Liver (tissue), 9 donors: ENCODE data around the gene DCAF15. TPM values are rescaled to one million over a fixed set of nuclear protein-coding genes. Genes with fewer than 3 reads are reported as not detected.

Source experiments
- DNase-seq: peaks from one replicate; pipeline ENCODE4 v3.0.0-alpha.2; 2017; ENCODE audit warnings: low spot score
- H3K27ac ChIP-seq, 2 donors: one replicate each; pipeline ENCODE4 v1.7.0; 2013; ENCODE audit warnings: inconsistent platforms in 2 of 2, low read length in 2 of 2, control low read depth in 1 of 2, low read depth in 1 of 2, mild to moderate bottlenecking in 1 of 2
- H3K27me3 ChIP-seq, 4 donors: one replicate each; pipeline versions ENCODE4 v1.6.1 to v1.7.0; 2013; ENCODE audit warnings: low read length in 3 of 4, inconsistent platforms in 1 of 4, mild to moderate bottlenecking in 1 of 4, moderate library complexity in 1 of 4; ENCODE audit not compliant: control insufficient read depth in 4 of 4, insufficient read depth in 4 of 4
- H3K36me3 ChIP-seq, 4 donors: one replicate each; pipeline versions ENCODE4 v1.6.1 to v1.7.0; 2013; ENCODE audit warnings: low read length in 3 of 4, mild to moderate bottlenecking in 3 of 4, low read depth in 1 of 4, moderate library complexity in 1 of 4; ENCODE audit not compliant: control insufficient read depth in 4 of 4, insufficient read depth in 3 of 4
- H3K4me1 ChIP-seq, 4 donors: one replicate each; pipeline versions ENCODE4 v1.6.1 to v1.7.0; 2013; ENCODE audit warnings: low read length in 3 of 4, mild to moderate bottlenecking in 3 of 4, moderate library complexity in 1 of 4; ENCODE audit not compliant: control insufficient read depth in 4 of 4, insufficient read depth in 4 of 4
- H3K4me3 ChIP-seq, 3 donors: one replicate each; pipeline versions ENCODE4 v1.6.1 to v1.7.0; 2013; ENCODE audit warnings: low read length in 3 of 3, control low read depth in 1 of 3, low read depth in 1 of 3, mild to moderate bottlenecking in 1 of 3
- H3K9ac ChIP-seq, 2 donors: one replicate each; pipeline ENCODE4 v1.7.0; 2013; ENCODE audit warnings: low read length in 2 of 2, mild to moderate bottlenecking in 2 of 2, moderate library complexity in 2 of 2, control low read depth in 1 of 2, low read depth in 1 of 2
- H3K9me3 ChIP-seq, 4 donors: one replicate each; pipeline versions ENCODE4 v1.6.1 to v1.7.0; 2013; ENCODE audit warnings: low read length in 3 of 4; ENCODE audit not compliant: control insufficient read depth in 4 of 4
- ATF3 ChIP-seq: IDR thresholded peaks from 2 replicates; pipeline ENCODE4 v1.6.1; 2016; ENCODE audit warnings: antibody characterized with exemption
- CTCF ChIP-seq: fragments of 150-350 bp; IDR thresholded peaks from 2 replicates; pipeline ENCODE4 v1.5.1; 2017; ENCODE audit warnings: improper control_type of control experiment, low read depth, low read length; ENCODE audit not compliant: missing input control
- FOXA1 ChIP-seq: IDR thresholded peaks from 2 replicates; pipeline ENCODE4 v1.6.1; 2016; ENCODE audit warnings: antibody characterized with exemption
- GABPA ChIP-seq, 2 donors: IDR thresholded peaks in 1 of 2; conservative IDR thresholded peaks in 1 of 2; 2 replicates each; pipeline ENCODE4 v1.6.1; 2016; ENCODE audit warnings: antibody characterized with exemption in 2 of 2, mild to moderate bottlenecking in 1 of 2, moderate library complexity in 1 of 2
- HNF4A ChIP-seq, 2 donors: conservative IDR thresholded peaks; 2 replicates each; pipeline ENCODE4 v1.6.1; 2016; ENCODE audit warnings: antibody characterized with exemption in 2 of 2, mild to moderate bottlenecking in 2 of 2
- HNF4G ChIP-seq: IDR thresholded peaks from 2 replicates; pipeline ENCODE4 v1.6.1; 2016; ENCODE audit warnings: antibody characterized with exemption
- JUND ChIP-seq, 2 donors: IDR thresholded peaks; 2 replicates each; pipeline ENCODE4 v1.6.1; 2016; ENCODE audit warnings: antibody characterized with exemption in 2 of 2
- MAX ChIP-seq: IDR thresholded peaks from 2 replicates; pipeline ENCODE4 v1.6.1; 2016; ENCODE audit warnings: antibody characterized with exemption
- NR2F2 ChIP-seq: IDR thresholded peaks from 2 replicates; pipeline ENCODE4 v1.6.1; 2016; ENCODE audit warnings: antibody characterized with exemption
- RAD21 ChIP-seq, 2 donors: IDR thresholded peaks; 2 replicates each; pipeline ENCODE4 v1.6.1; 2016; ENCODE audit warnings: antibody characterized with exemption in 2 of 2, mild to moderate bottlenecking in 2 of 2
- REST ChIP-seq: IDR thresholded peaks from 2 replicates; pipeline ENCODE4 v1.6.1; 2016; ENCODE audit warnings: antibody characterized with exemption, mild to moderate bottlenecking
- RXRA ChIP-seq, 2 donors: IDR thresholded peaks; 2 replicates each; pipeline ENCODE4 v1.6.1; 2017 to 2018; ENCODE audit warnings: antibody characterized with exemption in 2 of 2, mild to moderate bottlenecking in 1 of 2
- SP1 ChIP-seq: IDR thresholded peaks from 2 replicates; pipeline ENCODE4 v1.6.1; 2018; ENCODE audit warnings: antibody characterized with exemption, mild to moderate bottlenecking
- TAF1 ChIP-seq: conservative IDR thresholded peaks from 2 replicates; pipeline ENCODE4 v1.6.1; 2016; ENCODE audit warnings: antibody characterized with exemption, mild to moderate bottlenecking
- YY1 ChIP-seq: IDR thresholded peaks from 2 replicates; pipeline ENCODE4 v1.6.1; 2016; ENCODE audit warnings: antibody characterized with exemption, mild to moderate bottlenecking
- ZBTB33 ChIP-seq: IDR thresholded peaks from 2 replicates; pipeline ENCODE4 v1.6.1; 2016; ENCODE audit warnings: antibody characterized with exemption
- WGBS: extraction: QIAGEN DNeasy Blood & Tissue Kit; methylation state at CpG from one replicate; pipeline ENCODE4 v1.1.7; 2013; 5-methylcytosine and 5-hydroxymethylcytosine counted together
- polyA plus RNA-seq, 2 donors: library from polyadenylated mRNA; stranded (reverse) in 1 of 2; unstranded in 1 of 2; fragments of 200-250 nt in 1 of 2; fragments of >200 nt in 1 of 2; fragmentation: Nextera tagmentation in 1 of 2; extraction: Ambion mirVana in 1 of 2; gene quantifications; one replicate each; pipeline versions ENCODE4 v1.2.1 to v1.2.3, GENCODE V29; 2013 to 2015
- total RNA-seq, 2 donors: library from RNA; depleted of rRNA; stranded (reverse); fragments of >200 nt; gene quantifications; one replicate each; pipeline ENCODE4 v1.2.3, GENCODE V29; 2014
- donor health status: healthy.
- donor health status: healthy.
- donor health status: healthy.
- donor health status: healthy.
- donor health status: healthy.

The DCAF15 gene
- total and polyA plus RNA-seq, 4 donors, result 2.6 to 10.4 (median 5.5) TPM

GRCh38 chr19:13975870-13976269 is 23.6 kb downstream of the DCAF15 start:
- Histone ChIP-seq H3K9me3 (no peaks in the 10 kb centered on the region), H3K4me3 (no peak overlapping the region), H3K36me3 (peaks cover 5 to 50% (median 18%) of the 10 kb centered on the region in 4 donors), H3K9ac (no peak overlapping the region), H3K4me1 (no peaks in the 10 kb centered on the region), H3K27ac (no peak overlapping the region), H3K27me3 (no peaks in the 10 kb centered on the region)
- WGBS, result 93% methylated on average over 11 of the region's 11 CpGs
- TF ChIP-seq GABPA (IDR thresholded peaks at IDR 0.05 in 1 of 2, conservative IDR thresholded peaks at IDR 0.05 in 1 of 2) (no peak), RAD21 (IDR thresholded peaks at IDR 0.05) (no peak), HNF4A (conservative IDR thresholded peaks at IDR 0.05) (no peak), ZBTB33 (no peak), YY1 (no peak), SP1 (no peak)
- DNase-seq, result no peak

GRCh38 chr19:13976446-13976845 is 24.1 kb downstream of the DCAF15 start:
- no peak for TF ChIP-seq SP1
- TF ChIP-seq CTCF, result no peak
- no peak for TF ChIP-seq JUND (IDR thresholded peaks at IDR 0.05)
- TF ChIP-seq FOXA1, result no peak
- no peak for TF ChIP-seq RXRA (IDR thresholded peaks at IDR 0.05)
- TF ChIP-seq RAD21 (IDR thresholded peaks at IDR 0.05), result no peak
- TF ChIP-seq HNF4G, result no peak
- TF ChIP-seq REST, result no peak
- TF ChIP-seq HNF4A (conservative IDR thresholded peaks at IDR 0.05), result no peak
- TF ChIP-seq YY1, result no peak
- TF ChIP-seq ATF3, result no peak
- no peak for TF ChIP-seq TAF1
- no peak for TF ChIP-seq ZBTB33
- no peak for TF ChIP-seq NR2F2
- TF ChIP-seq GABPA (IDR thresholded peaks at IDR 0.05 in 1 of 2, conservative IDR thresholded peaks at IDR 0.05 in 1 of 2), result no peak
- TF ChIP-seq MAX, result no peak
- Histone ChIP-seq H3K9ac (no peak overlapping the region), H3K9me3 (no peaks in the 10 kb centered on the region), H3K36me3 (peaks cover 5 to 46% (median 18%) of the 10 kb centered on the region in 4 donors), H3K4me3 (no peak overlapping the region), H3K27ac (no peak overlapping the region), H3K4me1 (no peaks in the 10 kb centered on the region), H3K27me3 (no peaks in the 10 kb centered on the region)
- WGBS, result 96% methylated on average over 12 of the region's 12 CpGs
- DNase-seq, result no peak
